Measurements from ENCODE around the gene ARL8A.
A peak's percentile ranks its signal among the peaks of the same experiment; 100 is the strongest.
"Not testable (repeated sequence)": the region's sequence is repeated elsewhere in the genome, so short reads cannot be mapped to it uniquely, and the experiment has no call there.

ARL8A gene

GRCh38 chr1:202143768-202144401 lies 652 bp downstream of the ARL8A start:
- H3K27ac Mint-ChIP-seq = peak overlapping the region; percentile 93
- H3K27me3 Mint-ChIP-seq (ENCODE audit: low read depth) = no peaks in the 10 kb centered on the region
- peak overlapping the region; percentile 97 for H3K4me3 Mint-ChIP-seq
- no peaks in the 10 kb centered on the region for H3K9me3 Mint-ChIP-seq
- peaks cover 24% of the 10 kb centered on the region for H3K4me1 Mint-ChIP-seq (ENCODE audit: low read depth)
- peaks cover 16% of the 10 kb centered on the region for H3K36me3 Mint-ChIP-seq (ENCODE audit: low read depth)

- Mint-ChIP-seq H3K27ac (peak overlapping the region; percentile 93), H3K27me3 (ENCODE audit: low read depth) (no peaks in the 10 kb centered on the region)
These were observed 1.3 kb downstream of the ARL8A start for GRCh38 chr1:202143011-202143767.

DNA sequence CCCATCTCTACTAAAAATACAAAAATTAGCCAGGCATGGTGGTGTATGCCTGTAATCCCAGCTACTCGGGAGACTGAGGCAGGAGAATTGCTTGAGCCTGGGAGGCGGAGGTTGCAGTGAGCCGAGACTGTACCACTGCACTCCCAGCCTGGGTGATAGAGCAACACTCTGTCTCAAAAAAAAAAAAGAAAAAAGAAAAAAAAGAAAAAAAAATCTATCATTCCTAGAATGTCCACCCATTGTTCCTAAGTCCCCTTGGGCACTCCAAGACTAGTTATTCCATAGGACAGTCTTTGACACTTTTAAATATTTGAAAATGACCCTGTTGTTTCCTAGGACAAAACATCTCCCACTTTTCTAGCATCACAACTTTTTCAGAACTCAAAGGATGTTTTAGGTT lies 3.1 kb downstream of the ARL8A start:
- not testable (repeated sequence) for H3K36me3 Mint-ChIP-seq (ENCODE audit: low read depth); H3K27me3 Mint-ChIP-seq (ENCODE audit: low read depth); H3K27ac Mint-ChIP-seq; H3K4me3 Mint-ChIP-seq; H3K9me3 Mint-ChIP-seq
- H3K4me1 Mint-ChIP-seq (ENCODE audit: low read depth) = peaks cover 28% of the 10 kb centered on the region

More at GRCh38 chr1:202143011-202143767, 1.3 kb downstream of the ARL8A start:
- Mint-ChIP-seq H3K4me1 (ENCODE audit: low read depth) (peaks cover 27% of the 10 kb centered on the region), H3K36me3 (ENCODE audit: low read depth) (peaks cover 13% of the 10 kb centered on the region), H3K9me3 (no peaks in the 10 kb centered on the region), H3K4me3 (peak overlapping the region; percentile 97)

DNA sequence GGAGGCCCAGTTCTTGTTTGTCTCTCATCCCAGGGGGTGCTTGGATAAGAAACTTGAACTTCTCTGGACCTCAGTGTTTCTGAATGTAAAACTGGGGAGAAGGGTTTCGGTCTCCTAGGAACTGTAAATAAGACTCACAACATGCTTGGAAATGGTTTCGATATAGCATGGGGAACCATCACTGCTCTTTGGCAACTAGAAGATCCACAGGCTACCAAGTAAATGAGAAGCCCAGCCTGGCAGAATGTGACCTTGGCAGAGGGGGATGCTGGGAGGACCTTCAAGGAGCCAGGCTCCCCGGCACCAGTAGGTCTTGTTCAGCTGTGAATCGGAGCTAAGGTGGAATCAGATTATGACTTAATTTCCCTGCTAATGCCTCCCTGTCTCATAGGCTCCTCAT lies 3.7 kb downstream of the ARL8A start:
- Mint-ChIP-seq H3K9me3 (no peaks in the 10 kb centered on the region), H3K27ac (no peak overlapping the region), H3K4me1 (ENCODE audit: low read depth) (peaks cover 28% of the 10 kb centered on the region), H3K36me3 (ENCODE audit: low read depth) (peaks cover 9% of the 10 kb centered on the region), H3K4me3 (no peak overlapping the region), H3K27me3 (ENCODE audit: low read depth) (no peaks in the 10 kb centered on the region)

DNA sequence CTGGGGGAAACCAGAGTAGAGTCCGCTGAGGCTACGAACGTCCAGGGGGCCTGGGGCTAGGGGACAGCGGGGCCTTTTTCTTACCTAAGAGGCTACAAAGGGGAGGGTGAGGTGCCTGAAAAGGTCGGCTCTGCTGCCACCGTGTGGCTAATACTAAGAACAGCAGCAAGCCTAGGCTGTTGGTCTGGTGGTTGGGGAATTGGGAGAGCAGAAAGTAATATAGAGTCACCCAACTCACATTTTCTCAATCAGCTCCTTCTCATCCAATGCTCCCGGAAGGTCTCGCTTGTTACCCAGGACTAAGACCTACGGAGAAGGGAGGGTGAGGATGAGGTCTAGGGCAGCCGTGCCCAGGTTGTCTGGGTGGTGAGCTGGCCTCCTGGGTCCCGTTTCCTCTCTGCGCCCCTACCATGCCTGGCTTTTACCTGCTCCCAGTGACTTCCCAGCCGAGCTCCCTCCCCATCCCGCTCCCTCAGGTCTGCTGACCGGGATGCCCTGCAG lies 9.3 kb downstream of the ARL8A start:
- H3K27me3 Mint-ChIP-seq (ENCODE audit: low read depth) = no peaks in the 10 kb centered on the region
- H3K9me3 Mint-ChIP-seq = no peaks in the 10 kb centered on the region
- H3K4me3 Mint-ChIP-seq = no peak overlapping the region
- no peak overlapping the region for H3K27ac Mint-ChIP-seq
- H3K36me3 Mint-ChIP-seq (ENCODE audit: low read depth) = peaks cover 14% of the 10 kb centered on the region
- peaks cover 7% of the 10 kb centered on the region for H3K4me1 Mint-ChIP-seq (ENCODE audit: low read depth)

- Mint-ChIP-seq H3K9me3 (no peaks in the 10 kb centered on the region), H3K27ac (no peak overlapping the region), H3K4me1 (ENCODE audit: low read depth) (peaks cover 7% of the 10 kb centered on the region)
These were observed 9.8 kb downstream of the ARL8A start for GRCh38 chr1:202134645-202135172.

DNA sequence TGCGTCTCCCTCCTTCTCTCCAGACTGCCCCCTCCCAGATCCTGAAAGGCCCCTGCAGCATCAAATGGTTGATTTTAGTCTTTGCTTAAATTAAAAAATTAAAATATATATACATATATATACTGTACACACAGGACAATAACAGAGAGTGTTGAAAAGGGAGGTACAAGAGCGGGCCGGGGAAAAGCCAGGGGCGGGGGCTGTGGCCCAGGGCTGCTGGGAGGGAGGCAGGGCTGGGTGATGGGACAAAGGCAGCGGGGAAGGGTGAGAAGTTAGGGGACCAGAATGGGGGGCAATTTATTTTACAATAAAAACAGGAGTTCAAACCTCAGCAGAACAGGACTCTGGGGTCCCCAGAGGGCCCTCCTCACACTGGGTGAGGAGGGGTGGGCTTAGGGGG lies 10.5 kb downstream of the ARL8A start:
- Mint-ChIP-seq H3K27me3 (ENCODE audit: low read depth) (no peaks in the 10 kb centered on the region), H3K4me3 (no peak overlapping the region), H3K9me3 (no peaks in the 10 kb centered on the region), H3K36me3 (ENCODE audit: low read depth) (peaks cover 14% of the 10 kb centered on the region), H3K27ac (no peak overlapping the region), H3K4me1 (ENCODE audit: low read depth) (peaks cover 7% of the 10 kb centered on the region)

More at GRCh38 chr1:202134645-202135172, 9.8 kb downstream of the ARL8A start:
- H3K36me3 Mint-ChIP-seq (ENCODE audit: low read depth) = peaks cover 14% of the 10 kb centered on the region
- H3K4me3 Mint-ChIP-seq = no peak overlapping the region
- H3K27me3 Mint-ChIP-seq (ENCODE audit: low read depth) = no peaks in the 10 kb centered on the region

DNA sequence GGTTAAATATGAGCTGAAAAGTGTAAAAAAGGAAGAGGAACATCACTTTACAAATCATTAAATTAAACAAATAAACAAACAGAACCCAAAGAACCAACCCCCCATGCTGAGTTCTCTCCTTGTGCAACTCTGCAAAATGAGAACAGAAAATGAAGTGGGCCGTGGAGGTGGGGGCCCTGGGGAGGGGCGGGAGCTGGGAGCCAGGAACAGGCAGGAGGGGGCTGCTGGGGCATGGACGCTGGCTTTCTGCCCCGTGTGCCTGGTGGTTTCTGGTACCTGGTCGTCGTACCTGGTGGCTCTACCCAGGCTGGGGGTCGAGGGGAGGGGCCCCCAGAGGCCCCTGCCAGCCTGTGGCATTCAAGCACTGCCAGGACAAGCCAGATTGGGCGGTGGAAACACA lies 11.0 kb downstream of the ARL8A start:
- H3K36me3 Mint-ChIP-seq (ENCODE audit: low read depth) = peaks cover 14% of the 10 kb centered on the region
- no peaks in the 10 kb centered on the region for H3K9me3 Mint-ChIP-seq
- no peaks in the 10 kb centered on the region for H3K27me3 Mint-ChIP-seq (ENCODE audit: low read depth)
- no peak overlapping the region for H3K27ac Mint-ChIP-seq
- no peak overlapping the region for H3K4me3 Mint-ChIP-seq
- H3K4me1 Mint-ChIP-seq (ENCODE audit: low read depth) = peaks cover 7% of the 10 kb centered on the region

- peaks cover 4% of the 10 kb centered on the region for H3K4me1 Mint-ChIP-seq (ENCODE audit: low read depth)
- H3K4me3 Mint-ChIP-seq = no peak overlapping the region
- H3K27me3 Mint-ChIP-seq (ENCODE audit: low read depth) = no peaks in the 10 kb centered on the region
- H3K27ac Mint-ChIP-seq = no peak overlapping the region
- peaks cover 11% of the 10 kb centered on the region for H3K36me3 Mint-ChIP-seq (ENCODE audit: low read depth)
- H3K9me3 Mint-ChIP-seq = no peaks in the 10 kb centered on the region
These were observed 11.5 kb downstream of the ARL8A start for GRCh38 chr1:202133001-202133400.

GRCh38 chr1:202131956-202132821 lies 12.3 kb downstream of the ARL8A start:
- H3K4me1 Mint-ChIP-seq (ENCODE audit: low read depth) = peaks cover 4% of the 10 kb centered on the region
- H3K27me3 Mint-ChIP-seq (ENCODE audit: low read depth) = peaks cover 1% of the 10 kb centered on the region
- peaks cover 11% of the 10 kb centered on the region for H3K36me3 Mint-ChIP-seq (ENCODE audit: low read depth)
- H3K4me3 Mint-ChIP-seq = no peak overlapping the region
- no peaks in the 10 kb centered on the region for H3K9me3 Mint-ChIP-seq
- no peak overlapping the region for H3K27ac Mint-ChIP-seq

DNA sequence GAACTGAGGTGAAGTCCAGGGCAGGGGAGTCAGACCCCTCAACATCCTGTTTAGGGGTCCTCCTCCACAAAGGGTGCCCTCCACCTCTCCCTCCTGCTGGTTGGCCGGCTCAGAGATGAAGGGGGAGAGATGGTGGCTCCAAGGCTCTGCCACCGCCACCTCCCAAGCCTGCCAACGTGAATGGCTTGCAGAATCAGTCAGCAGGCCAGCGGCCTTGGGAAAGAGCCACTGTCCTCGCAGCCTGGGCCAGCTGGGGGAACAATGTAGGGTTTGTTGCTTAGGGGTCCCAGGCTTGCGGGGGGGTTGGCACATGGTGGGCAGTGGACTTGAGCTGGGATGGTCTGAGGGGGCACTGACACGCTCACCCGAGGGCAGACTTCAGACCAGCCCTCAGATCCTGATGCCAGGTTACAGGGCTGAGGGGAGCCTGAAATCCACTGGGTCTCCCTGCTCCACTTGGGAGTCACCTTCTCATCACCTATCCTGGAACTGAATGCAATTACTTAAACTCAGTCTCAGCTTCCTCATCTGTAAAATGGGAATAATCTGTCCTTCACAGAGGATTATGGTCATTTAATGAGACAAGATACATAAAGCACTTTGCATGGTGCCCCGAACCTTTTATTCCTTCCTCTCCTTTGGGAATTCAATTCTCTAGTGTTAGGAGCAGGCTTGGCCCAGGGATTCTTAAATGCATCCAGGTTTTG lies 13.6 kb downstream of the ARL8A start:
- H3K27ac Mint-ChIP-seq = no peak overlapping the region
- no peaks in the 10 kb centered on the region for H3K9me3 Mint-ChIP-seq
- H3K4me1 Mint-ChIP-seq (ENCODE audit: low read depth) = peaks cover 4% of the 10 kb centered on the region
- peaks cover 4% of the 10 kb centered on the region for H3K27me3 Mint-ChIP-seq (ENCODE audit: low read depth)
- peaks cover 11% of the 10 kb centered on the region for H3K36me3 Mint-ChIP-seq (ENCODE audit: low read depth)
- no peak overlapping the region for H3K4me3 Mint-ChIP-seq

GRCh38 chr1:202130297-202130721 lies 14.2 kb downstream of the ARL8A start:
- Mint-ChIP-seq H3K4me3 (no peak overlapping the region), H3K27me3 (ENCODE audit: low read depth) (peaks cover 4% of the 10 kb centered on the region), H3K9me3 (no peaks in the 10 kb centered on the region), H3K27ac (no peak overlapping the region), H3K36me3 (ENCODE audit: low read depth) (peaks cover 11% of the 10 kb centered on the region), H3K4me1 (ENCODE audit: low read depth) (peaks cover 4% of the 10 kb centered on the region)

- H3K4me3 Mint-ChIP-seq = no peak overlapping the region
- no peaks in the 10 kb centered on the region for H3K9me3 Mint-ChIP-seq
These were observed 14.9 kb downstream of the ARL8A start for GRCh38 chr1:202129453-202130296.

More at GRCh38 chr1:202129453-202130296, 14.9 kb downstream of the ARL8A start:
- Mint-ChIP-seq H3K27me3 (ENCODE audit: low read depth) (peaks cover 4% of the 10 kb centered on the region), H3K4me1 (ENCODE audit: low read depth) (peaks cover 4% of the 10 kb centered on the region), H3K36me3 (ENCODE audit: low read depth) (peaks cover 8% of the 10 kb centered on the region), H3K27ac (no peak overlapping the region)

All from T-helper 1 cell treated with Interleukin-12 subunit alpha and Interleukin-12 subunit beta and Interleukin-4 antibody, amounts not matched to agents 30 μg/mL and 1 μg/mL, for 36 hours (primary cell).